ENCODE measurements around the gene MRGPRG. TPM values are rescaled to one million over a fixed set of nuclear protein-coding genes. Genes with fewer than 3 reads are reported as not detected.

Gene MRGPRG
- total RNA-seq, 1 experiment from 2014 or later: not detected

DNA sequence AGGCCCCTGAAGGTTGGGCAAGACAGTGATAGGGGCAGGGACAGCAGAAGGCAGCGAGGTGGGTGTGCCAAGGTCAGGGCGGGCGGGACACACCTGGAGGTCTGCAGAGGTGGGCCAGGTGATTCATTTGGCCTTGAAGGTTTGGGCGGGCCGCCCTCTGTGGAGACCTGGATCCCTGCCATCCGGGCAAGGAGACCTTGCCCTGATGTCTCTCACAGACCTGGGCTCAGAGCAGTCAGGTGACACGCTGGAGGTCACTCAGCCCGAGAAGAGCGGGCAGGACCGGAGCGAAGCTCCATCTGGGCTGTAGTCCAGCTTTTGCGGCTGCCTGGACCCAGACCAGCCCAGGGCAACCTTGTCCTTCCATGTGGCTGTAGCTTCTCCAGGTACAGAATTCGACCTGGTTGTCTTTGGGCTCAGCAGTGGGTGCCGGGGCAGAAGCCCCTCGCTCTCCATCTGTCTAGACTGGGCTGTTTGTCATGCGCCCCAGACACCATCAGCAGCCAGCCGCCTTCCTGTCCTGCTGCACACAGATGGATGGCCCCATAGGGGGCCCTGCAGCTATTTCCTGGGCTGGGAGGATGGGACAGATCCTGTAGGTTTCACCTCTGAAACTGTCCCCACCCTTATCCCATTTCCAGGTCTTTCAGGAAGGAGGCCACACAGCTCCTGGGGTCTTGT is 3.1 kb downstream of the MRGPRG start:
- POLR2A ChIA-PET: no interaction called here
- DNase-seq (ENCODE audit: low read depth, low spot score) (no peak), ATAC-seq (no peak)

More for the DNA sequence above, 3.1 kb downstream of the MRGPRG start:
- CTCF ChIA-PET: interaction anchor here (1.2 kb wide), 1 partner anchor 106 kb away, joined by 3 read pairs; no protein-coding TSS in a partner anchor
- Histone ChIP-seq H3K27ac (ENCODE audit: low read depth, low read length) (no peak overlapping the region), H2AFZ (ENCODE audit: low read depth, low read length, poor library complexity, severe bottlenecking) (no peak overlapping the region), H3K4me1 (ENCODE audit: control insufficient read depth in 1 of 2, insufficient read depth in 2 of 2, low read length in 2 of 2) (peaks cover 0 to 5% of the 10 kb centered on the region in 2 experiments; a peak in 1 of 4 replicates), H3K9me2 (ENCODE audit: insufficient read depth) (no peaks in the 10 kb centered on the region), H4K20me1 (ENCODE audit: insufficient read depth) (no peaks in the 10 kb centered on the region), H3K79me2 (ENCODE audit: insufficient read depth, low read length) (no peaks in the 10 kb centered on the region), H3K36me3 (ENCODE audit: control insufficient read depth in 1 of 2, insufficient read depth in 2 of 2, low read length in 2 of 2) (no peaks in the 10 kb centered on the region), H3K9ac (ENCODE audit: low read length) (no peak overlapping the region), H3K4me2 (ENCODE audit: low read length) (no peak overlapping the region), H3K27me3 (ENCODE audit: insufficient read depth, low read length) (no peaks in the 10 kb centered on the region), H3K4me3 (replicated peaks in 1 of 2; ENCODE audit: low read depth in 1 of 2, low read length in 2 of 2) (no peak overlapping the region), H3K9me3 (ENCODE audit: control insufficient read depth in 1 of 2, insufficient read depth in 1 of 2, low read depth in 1 of 2, low read length in 2 of 2) (no peaks in the 10 kb centered on the region)
- TF ChIP-seq TCF7L2 (IDR thresholded peaks at IDR 0.05; ENCODE audit: borderline replicate concordance, extremely low read depth, insufficient read depth, insufficient read length) (no peak), CBX3 (IDR thresholded peaks at IDR 0.05; ENCODE audit: low read depth) (no peak), ZFX (IDR thresholded peaks at IDR 0.05) (no peak), CEBPB (IDR thresholded peaks at IDR 0.05; ENCODE audit: low read depth) (no peak), SRF (IDR thresholded peaks at IDR 0.05; ENCODE audit: low read depth) (no peak), SP1 (IDR thresholded peaks at IDR 0.05; ENCODE audit: low read depth) (no peak), RAD21 (IDR thresholded peaks at IDR 0.05; ENCODE audit: low read depth) (no peak), POLR2A (IDR thresholded peaks at IDR 0.05; ENCODE audit: borderline replicate concordance, extremely low read depth, insufficient read depth, insufficient read length) (no peak), JUND (IDR thresholded peaks at IDR 0.05) (no peak), EZH2phosphoT487 (IDR thresholded peaks at IDR 0.05; ENCODE audit: borderline replicate concordance) (no peak), YY1 (IDR thresholded peaks at IDR 0.05; ENCODE audit: extremely low read depth, insufficient replicate concordance, low read depth, low read length) (no peak), ZNF274 (IDR thresholded peaks at IDR 0.05; ENCODE audit: low read depth, low read length) (no peak), EZH2 (IDR thresholded peaks at IDR 0.05) (no peak), ELF1 (IDR thresholded peaks at IDR 0.05; ENCODE audit: borderline replicate concordance, low read depth) (no peak)
- TF ChIP-seq, protein P1, sequence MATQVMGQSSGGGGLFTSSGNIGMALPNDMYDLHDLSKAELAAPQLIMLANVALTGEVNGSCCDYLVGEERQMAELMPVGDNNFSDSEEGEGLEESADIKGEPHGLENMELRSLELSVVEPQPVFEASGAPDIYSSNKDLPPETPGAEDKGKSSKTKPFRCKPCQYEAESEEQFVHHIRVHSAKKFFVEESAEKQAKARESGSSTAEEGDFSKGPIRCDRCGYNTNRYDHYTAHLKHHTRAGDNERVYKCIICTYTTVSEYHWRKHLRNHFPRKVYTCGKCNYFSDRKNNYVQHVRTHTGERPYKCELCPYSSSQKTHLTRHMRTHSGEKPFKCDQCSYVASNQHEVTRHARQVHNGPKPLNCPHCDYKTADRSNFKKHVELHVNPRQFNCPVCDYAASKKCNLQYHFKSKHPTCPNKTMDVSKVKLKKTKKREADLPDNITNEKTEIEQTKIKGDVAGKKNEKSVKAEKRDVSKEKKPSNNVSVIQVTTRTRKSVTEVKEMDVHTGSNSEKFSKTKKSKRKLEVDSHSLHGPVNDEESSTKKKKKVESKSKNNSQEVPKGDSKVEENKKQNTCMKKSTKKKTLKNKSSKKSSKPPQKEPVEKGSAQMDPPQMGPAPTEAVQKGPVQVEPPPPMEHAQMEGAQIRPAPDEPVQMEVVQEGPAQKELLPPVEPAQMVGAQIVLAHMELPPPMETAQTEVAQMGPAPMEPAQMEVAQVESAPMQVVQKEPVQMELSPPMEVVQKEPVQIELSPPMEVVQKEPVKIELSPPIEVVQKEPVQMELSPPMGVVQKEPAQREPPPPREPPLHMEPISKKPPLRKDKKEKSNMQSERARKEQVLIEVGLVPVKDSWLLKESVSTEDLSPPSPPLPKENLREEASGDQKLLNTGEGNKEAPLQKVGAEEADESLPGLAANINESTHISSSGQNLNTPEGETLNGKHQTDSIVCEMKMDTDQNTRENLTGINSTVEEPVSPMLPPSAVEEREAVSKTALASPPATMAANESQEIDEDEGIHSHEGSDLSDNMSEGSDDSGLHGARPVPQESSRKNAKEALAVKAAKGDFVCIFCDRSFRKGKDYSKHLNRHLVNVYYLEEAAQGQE (IDR thresholded peaks at IDR 0.05; ENCODE audit: low read depth): no peak
- TF ChIP-seq, protein P2, sequence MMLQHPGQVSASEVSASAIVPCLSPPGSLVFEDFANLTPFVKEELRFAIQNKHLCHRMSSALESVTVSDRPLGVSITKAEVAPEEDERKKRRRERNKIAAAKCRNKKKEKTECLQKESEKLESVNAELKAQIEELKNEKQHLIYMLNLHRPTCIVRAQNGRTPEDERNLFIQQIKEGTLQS (IDR thresholded peaks at IDR 0.05): no peak
- TF ChIP-seq, protein P3, sequence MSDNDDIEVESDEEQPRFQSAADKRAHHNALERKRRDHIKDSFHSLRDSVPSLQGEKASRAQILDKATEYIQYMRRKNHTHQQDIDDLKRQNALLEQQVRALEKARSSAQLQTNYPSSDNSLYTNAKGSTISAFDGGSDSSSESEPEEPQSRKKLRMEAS (IDR thresholded peaks at IDR 0.05): no peak
- TF ChIP-seq, protein P4, sequence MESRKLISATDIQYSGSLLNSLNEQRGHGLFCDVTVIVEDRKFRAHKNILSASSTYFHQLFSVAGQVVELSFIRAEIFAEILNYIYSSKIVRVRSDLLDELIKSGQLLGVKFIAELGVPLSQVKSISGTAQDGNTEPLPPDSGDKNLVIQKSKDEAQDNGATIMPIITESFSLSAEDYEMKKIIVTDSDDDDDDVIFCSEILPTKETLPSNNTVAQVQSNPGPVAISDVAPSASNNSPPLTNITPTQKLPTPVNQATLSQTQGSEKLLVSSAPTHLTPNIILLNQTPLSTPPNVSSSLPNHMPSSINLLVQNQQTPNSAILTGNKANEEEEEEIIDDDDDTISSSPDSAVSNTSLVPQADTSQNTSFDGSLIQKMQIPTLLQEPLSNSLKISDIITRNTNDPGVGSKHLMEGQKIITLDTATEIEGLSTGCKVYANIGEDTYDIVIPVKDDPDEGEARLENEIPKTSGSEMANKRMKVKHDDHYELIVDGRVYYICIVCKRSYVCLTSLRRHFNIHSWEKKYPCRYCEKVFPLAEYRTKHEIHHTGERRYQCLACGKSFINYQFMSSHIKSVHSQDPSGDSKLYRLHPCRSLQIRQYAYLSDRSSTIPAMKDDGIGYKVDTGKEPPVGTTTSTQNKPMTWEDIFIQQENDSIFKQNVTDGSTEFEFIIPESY (IDR thresholded peaks at IDR 0.05; ENCODE audit: extremely low read depth, insufficient replicate concordance, low read length): no peak
- intact Hi-C loops (cut with micrococcal nuclease): loop anchor here (2.0 to 5.0 kb wide), 5 partner anchors 118 to 288 kb away; partner anchors contain the start of gene PHLDA2
- no TSS peak for BruUV-seq (replicated peaks)
- RAD21 ChIA-PET (ENCODE audit: low non-redundant PET in 1 of 2, low total read pairs in 2 of 2, uncharacterized antibody in 2 of 2, unreplicated experiment in 2 of 2): no interaction called here

Measured in HCT116 (cell line).